B cell (primary cell): ENCODE measurements around the gene SMAGP. TPM values are rescaled to one million over a fixed set of nuclear protein-coding genes. Genes with fewer than 3 reads are reported as not detected.
"Not testable (repeated sequence)": the region's sequence is repeated elsewhere in the genome, so short reads cannot be mapped to it uniquely, and the experiment has no call there.

Experiments used
- ATAC-seq: fragments of 200-7000 bp; cut with Tn5 transposase; one replicate; pipeline ENCODE4 v1.10.0; 2021; ENCODE audit warnings: low read depth, mild to moderate bottlenecking, moderate number of reproducible peaks, moderate library complexity
- CTCF ChIA-PET: fragments of 350-600 bp; sonication (Branson Sonifier 250); formaldehyde crosslinking; loops from one replicate; lab custom pipeline; 2021; ENCODE audit warnings: antibody characterized with exemption, inconsistent platforms; lab: Charles Lee
- POLR2A ChIA-PET: fragments of 350-600 bp; sonication (Branson Sonifier 250); formaldehyde crosslinking; loops from one replicate; lab custom pipeline; 2021; ENCODE audit warnings: antibody characterized with exemption; lab: Charles Lee
- DNase-seq: peaks from one replicate; pipeline ENCODE4 v3.0.0; 2013
- H2AFZ ChIP-seq: 2 replicates; pipeline ENCODE4 v1.6.1; 2012; ENCODE audit warnings: mild to moderate bottlenecking, low read depth, low read length; ENCODE audit not compliant: insufficient read depth, poor library complexity, severe bottlenecking
- H3K27ac ChIP-seq, 2 donors: 1 replicate in 1 of 2; 2 replicates in 1 of 2; pipeline ENCODE4 v1.5.1; 2012 to 2013; ENCODE audit warnings: low read length in 2 of 2, mild to moderate bottlenecking in 2 of 2, moderate library complexity in 1 of 2
- H3K27me3 ChIP-seq, 4 experiments: fragments of 200-600 bp in 1 of 4; sonication (generic) in 1 of 4; replicated peaks in 1 of 4; 1 replicate in 2 of 4; 2 replicates in 2 of 4; pipeline versions ENCODE4 v1.6.1 to v1.7.0; 2013 to 2016; ENCODE audit warnings: low read length in 3 of 4, mild to moderate bottlenecking in 2 of 4, mixed read lengths in 1 of 4, moderate library complexity in 1 of 4; ENCODE audit not compliant: insufficient read depth in 4 of 4, control insufficient read depth in 3 of 4; ENCODE audit errors: control extremely low read depth in 1 of 4
- H3K36me3 ChIP-seq, 2 experiments: replicated peaks in 1 of 2; 1 replicate in 1 of 2; 2 replicates in 1 of 2; pipeline versions ENCODE4 v1.6.1 to v1.7.1; 2013; ENCODE audit warnings: low read length in 1 of 2; ENCODE audit not compliant: insufficient read depth in 2 of 2, control insufficient read depth in 1 of 2; ENCODE audit errors: control extremely low read depth in 1 of 2, extremely low read depth in 1 of 2
- H3K4me1 ChIP-seq, 2 donors: fragments of 200-600 bp in 1 of 2; sonication (generic) in 1 of 2; 1 replicate in 1 of 2; 2 replicates in 1 of 2; pipeline versions ENCODE4 v1.5.1 to v1.6.1; 2013 to 2017; ENCODE audit warnings: low read length in 2 of 2; ENCODE audit not compliant: control insufficient read depth in 2 of 2, insufficient read depth in 2 of 2
- H3K4me2 ChIP-seq: replicated peaks from 2 replicates; pipeline ENCODE3; 2012; ENCODE audit warnings: mild to moderate bottlenecking, low read depth, low read length; ENCODE audit not compliant: poor library complexity, severe bottlenecking
- H3K4me3 ChIP-seq, 5 experiments: fragments of 200-600 bp in 1 of 5; sonication (generic) in 1 of 5; 1 replicate in 3 of 5; 2 replicates in 2 of 5; pipeline versions ENCODE4 v1.5.1 to v1.7.0; 2011 to 2016; ENCODE audit warnings: low read length in 4 of 5, mild to moderate bottlenecking in 4 of 5, low read depth in 2 of 5, control low read depth in 1 of 5, moderate library complexity in 1 of 5; ENCODE audit not compliant: insufficient read depth in 1 of 5; ENCODE audit errors: control extremely low read depth in 1 of 5, extremely low read depth in 1 of 5
- H3K79me2 ChIP-seq: fragments of 200-600 bp; sonication (generic); one replicate; pipeline ENCODE4 v1.6.0; 2016; ENCODE audit warnings: low read length; ENCODE audit not compliant: control insufficient read depth, insufficient read depth
- H3K9ac ChIP-seq: fragments of 200-600 bp; sonication (generic); 2 replicates; pipeline ENCODE4 v1.6.1; 2017; ENCODE audit warnings: mild to moderate bottlenecking, low read length, moderate library complexity
- H3K9me3 ChIP-seq, 3 donors: one replicate each; pipeline versions ENCODE4 v1.6.1 to v1.7.1; 2013; ENCODE audit warnings: low read length in 2 of 3; ENCODE audit not compliant: control insufficient read depth in 2 of 3, insufficient read depth in 1 of 3; ENCODE audit errors: control extremely low read depth in 1 of 3
- H4K20me1 ChIP-seq: 2 replicates; pipeline ENCODE4 v1.6.0; 2012; ENCODE audit warnings: mild to moderate bottlenecking, low read length; ENCODE audit not compliant: insufficient read depth, control insufficient read depth, poor library complexity, severe bottlenecking
- H3K27ac Mint-ChIP-seq: one replicate; pipeline ENCODE4 v1.8.0; 2021; ENCODE audit warnings: mixed read lengths
- H3K27me3 Mint-ChIP-seq: one replicate; pipeline ENCODE4 v1.8.0; 2021; ENCODE audit warnings: mixed read lengths
- H3K4me1 Mint-ChIP-seq: one replicate; pipeline ENCODE4 v1.8.0; 2021; ENCODE audit warnings: mixed read lengths
- H3K4me3 Mint-ChIP-seq: one replicate; pipeline ENCODE4 v1.8.0; 2021; ENCODE audit warnings: mixed read lengths
- H3K9me3 Mint-ChIP-seq: one replicate; pipeline ENCODE4 v1.8.0; 2022; ENCODE audit warnings: mixed read lengths; ENCODE audit not compliant: insufficient read depth
- EZH2 ChIP-seq: IDR thresholded peaks from 2 replicates; pipeline ENCODE4 v1.6.1; 2012; ENCODE audit warnings: borderline replicate concordance, low read depth, mild to moderate bottlenecking, moderate library complexity, low read length; ENCODE audit not compliant: insufficient read depth, poor library complexity, severe bottlenecking
- WGBS: methylation state at CpG from one replicate; pipeline ENCODE4 v1.1.5; 2013; ENCODE audit warnings: missing lambda C conversion rate; ENCODE audit not compliant: insufficient coverage; 5-methylcytosine and 5-hydroxymethylcytosine counted together
- intact Hi-C: fragments of 100-400 bp; cut with micrococcal nuclease; formaldehyde crosslinking; loops from one replicate; pipeline ENCODE4 v1.10.0; 2022
- polyA plus RNA-seq: library from polyadenylated mRNA; depleted of rRNA; stranded (reverse); fragments of >200 nt; gene quantifications from 2 replicates; pipeline ENCODE4 v1.2.3, GENCODE V29; 2012
- total RNA-seq, 2 donors: library from RNA; stranded (reverse); fragments of 120-200 nt in 1 of 2; gene quantifications; 1 replicate in 1 of 2; 2 replicates in 1 of 2; pipeline versions ENCODE4 v1.2.3 to v1.2.4, GENCODE V29; 2013 to 2022
- TF ChIP-seq, protein P1 (sequence below): fragments of 200-600 bp; IDR thresholded peaks from one replicate; pipeline ENCODE4 v1.8.0; 2022; ENCODE audit warnings: antibody characterized with exemption, mild to moderate bottlenecking

Gene SMAGP
- total and polyA plus RNA-seq, 2 donors (not counting 1 experiment from before 2014, with no cell fraction given) = 10.4 to 21.6 TPM

DNA sequence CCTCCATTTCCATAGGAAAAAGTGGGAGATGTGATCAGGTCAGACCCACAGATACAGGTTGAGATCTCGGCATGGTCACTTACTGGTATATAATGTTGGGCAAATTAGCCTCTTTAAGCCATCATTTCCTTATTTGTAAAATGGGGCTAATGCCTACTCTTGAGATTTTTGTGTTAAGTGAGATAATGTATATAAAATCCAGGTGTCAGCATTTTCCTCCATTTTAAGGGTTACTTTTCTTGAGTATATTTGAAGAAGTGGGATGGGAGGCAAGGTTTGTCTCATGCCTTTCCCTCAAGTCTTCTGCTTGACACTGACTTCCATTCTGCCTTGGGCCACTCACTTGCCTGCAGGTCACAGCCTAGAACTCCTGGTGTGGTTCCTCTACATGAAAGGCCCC is 42.3 kb downstream of the SMAGP start:
- Histone ChIP-seq H3K4me1 (no peaks in the 10 kb centered on the region), H3K27ac (no peak overlapping the region), H2AFZ (no peak overlapping the region), H3K27me3 (no peaks in the 10 kb centered on the region), H3K79me2 (no peaks in the 10 kb centered on the region), H3K36me3 (no peaks in the 10 kb centered on the region), H3K4me3 (no peak overlapping the region), H4K20me1 (no peaks in the 10 kb centered on the region), H3K4me2 (no peak overlapping the region), H3K9ac (no peak overlapping the region), H3K9me3 (peaks cover 0 to 1% (median 0%) of the 10 kb centered on the region in 3 donors)
- ChIA-PET POLR2A (interaction anchor here (0.6 to 1.3 kb wide), 2 partner anchors 10 kb away, joined by 5 to 11 read pairs; partner anchors contain the start of gene POU6F1), CTCF (interaction anchor here (1.2 kb wide), 1 partner anchor 11 kb away, joined by 3 read pairs; the partner anchor contains the start of gene DAZAP2)
- no peak for ATAC-seq
- Mint-ChIP-seq H3K9me3 (no peaks in the 10 kb centered on the region), H3K27me3 (no peaks in the 10 kb centered on the region), H3K4me1 (no peaks in the 10 kb centered on the region), H3K4me3 (no peak overlapping the region), H3K27ac (no peak overlapping the region)
- no CpG with 5 or more reads among the region's 1 CpG for WGBS
- DNase-seq = no peak
- intact Hi-C loops = no loop called here
- TF ChIP-seq, protein P1, sequence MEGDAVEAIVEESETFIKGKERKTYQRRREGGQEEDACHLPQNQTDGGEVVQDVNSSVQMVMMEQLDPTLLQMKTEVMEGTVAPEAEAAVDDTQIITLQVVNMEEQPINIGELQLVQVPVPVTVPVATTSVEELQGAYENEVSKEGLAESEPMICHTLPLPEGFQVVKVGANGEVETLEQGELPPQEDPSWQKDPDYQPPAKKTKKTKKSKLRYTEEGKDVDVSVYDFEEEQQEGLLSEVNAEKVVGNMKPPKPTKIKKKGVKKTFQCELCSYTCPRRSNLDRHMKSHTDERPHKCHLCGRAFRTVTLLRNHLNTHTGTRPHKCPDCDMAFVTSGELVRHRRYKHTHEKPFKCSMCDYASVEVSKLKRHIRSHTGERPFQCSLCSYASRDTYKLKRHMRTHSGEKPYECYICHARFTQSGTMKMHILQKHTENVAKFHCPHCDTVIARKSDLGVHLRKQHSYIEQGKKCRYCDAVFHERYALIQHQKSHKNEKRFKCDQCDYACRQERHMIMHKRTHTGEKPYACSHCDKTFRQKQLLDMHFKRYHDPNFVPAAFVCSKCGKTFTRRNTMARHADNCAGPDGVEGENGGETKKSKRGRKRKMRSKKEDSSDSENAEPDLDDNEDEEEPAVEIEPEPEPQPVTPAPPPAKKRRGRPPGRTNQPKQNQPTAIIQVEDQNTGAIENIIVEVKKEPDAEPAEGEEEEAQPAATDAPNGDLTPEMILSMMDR = no peak
- TF ChIP-seq EZH2 = no peak

GRCh38 chr12:51227112-51227511 is 43.1 kb downstream of the SMAGP start:
- H3K4me1 Mint-ChIP-seq, H3K9ac ChIP-seq, H3K4me2 ChIP-seq, H3K27ac ChIP-seq, H4K20me1 ChIP-seq, H2AFZ ChIP-seq, H3K27ac Mint-ChIP-seq, H3K27me3 ChIP-seq, H3K9me3 Mint-ChIP-seq, H3K27me3 Mint-ChIP-seq, H3K4me3 ChIP-seq, H3K79me2 ChIP-seq, H3K36me3 ChIP-seq, H3K4me3 Mint-ChIP-seq, H3K9me3 ChIP-seq, intact Hi-C loops, DNase-seq, H3K4me1 ChIP-seq, ATAC-seq: not testable (repeated sequence)
- CTCF ChIA-PET = interaction anchor here (0.7 kb wide), 1 partner anchor 108 kb away, joined by 3 read pairs; no protein-coding TSS in a partner anchor
- POLR2A ChIA-PET = interaction anchor here (0.6 kb wide), 1 partner anchor 9 kb away, joined by 11 read pairs; the partner anchor contains the start of gene POU6F1
- WGBS = 97% methylated on average over 4 of the region's 5 CpGs
